ENCODE results near the gene GPR84.

The GPR84 gene

GRCh38 chr12:54324617-54325441 is 39.5 kb downstream of the GPR84 start, which contains the start of gene COPZ1:
Gene COPZ1 (plus strand): TSS chr12:54325131. CDS start chr12:54325164, 33 bp downstream.
- no peaks in the 10 kb centered on the region; the same call in 1 of the 2 replicates for H3F3A ChIP-seq (ENCODE audit: insufficient read depth, low read length)
- peaks cover 41% of the 10 kb centered on the region for H3K79me2 ChIP-seq (ENCODE audit: low read length)
- H3K36me3 ChIP-seq (replicated peaks; ENCODE audit: insufficient read depth, low read length), result no peaks in the 10 kb centered on the region
- peak within 1 kb of the TSS; percentile 87 for H3K9ac ChIP-seq (ENCODE audit: low read length)
- H3K27ac ChIP-seq (ENCODE audit: low read length), result peak within 1 kb of the TSS; percentile 36; the same call in 1 of the 2 replicates
- H3K4me3 ChIP-seq (ENCODE audit: low read length), result peak within 1 kb of the TSS; percentile 76
- no peaks in the 10 kb centered on the region for H3K27me3 ChIP-seq (replicated peaks; ENCODE audit: insufficient read depth, low read length)
- H3K9me3 ChIP-seq (replicated peaks; ENCODE audit: insufficient read depth, low read length), result no peaks in the 10 kb centered on the region
- peak within 1 kb of the TSS; percentile 96 for H2AFZ ChIP-seq (ENCODE audit: low read length)
- no peaks in the 10 kb centered on the region for H4K20me1 ChIP-seq (ENCODE audit: insufficient read depth, low read length)
- no peaks in the 10 kb centered on the region for H3K9me2 ChIP-seq (replicated peaks; ENCODE audit: insufficient read depth, low read length)
- H3K4me2 ChIP-seq (ENCODE audit: low read depth, low read length), result peak within 1 kb of the TSS; percentile 81
- TF ChIP-seq EZH2phosphoT487 (IDR thresholded peaks at IDR 0.05; ENCODE audit: low read length) (no peak), EZH2 (optimal IDR thresholded peaks at IDR 0.05; ENCODE audit: low read depth, low read length) (no peak), CTCF (IDR thresholded peaks at IDR 0.05; ENCODE audit: low read length) (peak; percentile 77)
- DNase-seq, result peak; percentile 99
- H3K4me1 ChIP-seq (ENCODE audit: low read length), result no peaks in the 10 kb centered on the region

- H2AFZ ChIP-seq (ENCODE audit: low read length), result no peak overlapping the region
- H3K79me2 ChIP-seq (ENCODE audit: low read length), result peaks cover 12% of the 10 kb centered on the region
- DNase-seq, result no peak
- no peak overlapping the region for H3K27ac ChIP-seq (ENCODE audit: low read length)
- TF ChIP-seq EZH2 (optimal IDR thresholded peaks at IDR 0.05; ENCODE audit: low read depth, low read length), result no peak
- no peak for TF ChIP-seq CTCF (IDR thresholded peaks at IDR 0.05; ENCODE audit: low read length)
- TF ChIP-seq EZH2phosphoT487 (IDR thresholded peaks at IDR 0.05; ENCODE audit: low read length), result no peak
- H3K27me3 ChIP-seq (replicated peaks; ENCODE audit: insufficient read depth, low read length), result no peaks in the 10 kb centered on the region
- H3K9me3 ChIP-seq (replicated peaks; ENCODE audit: insufficient read depth, low read length), result no peaks in the 10 kb centered on the region
- H3F3A ChIP-seq (ENCODE audit: insufficient read depth, low read length), result no peaks in the 10 kb centered on the region
- no peaks in the 10 kb centered on the region for H4K20me1 ChIP-seq (ENCODE audit: insufficient read depth, low read length)
- H3K9me2 ChIP-seq (replicated peaks; ENCODE audit: insufficient read depth, low read length), result no peaks in the 10 kb centered on the region
- no peak overlapping the region for H3K9ac ChIP-seq (ENCODE audit: low read length)
- H3K4me1 ChIP-seq (ENCODE audit: low read length), result no peaks in the 10 kb centered on the region
- H3K4me2 ChIP-seq (ENCODE audit: low read depth, low read length), result no peak overlapping the region
- no peak overlapping the region for H3K4me3 ChIP-seq (ENCODE audit: low read length)
- H3K36me3 ChIP-seq (replicated peaks; ENCODE audit: insufficient read depth, low read length), result no peaks in the 10 kb centered on the region
Measured at GRCh38 chr12:54321363-54321762, 42.9 kb downstream of the GPR84 start.

Data from MM.1S (cell line).